Endothelial cell (in vitro differentiated cells): ENCODE measurements around the gene CFC1B. TPM values are rescaled to one million over a fixed set of nuclear protein-coding genes. Genes with fewer than 3 reads are reported as not detected.
"Not testable (repeated sequence)": the region's sequence is repeated elsewhere in the genome, so short reads cannot be mapped to it uniquely, and the experiment has no call there.

Experiments used
- DNase-seq: peaks from one replicate; pipeline ENCODE4 v3.0.0; 2021; ENCODE audit warnings: low spot score
- H3K27ac Mint-ChIP-seq: one replicate; pipeline ENCODE4 v1.8.0; 2021; ENCODE audit warnings: mixed read lengths, inconsistent platforms; ENCODE audit not compliant: unreplicated experiment
- H3K27me3 Mint-ChIP-seq: one replicate; pipeline ENCODE4 v1.8.0; 2021; ENCODE audit warnings: mild to moderate bottlenecking, moderate library complexity, mixed read lengths, inconsistent platforms; ENCODE audit not compliant: unreplicated experiment
- H3K36me3 Mint-ChIP-seq: one replicate; pipeline ENCODE4 v1.8.0; 2021; ENCODE audit warnings: mild to moderate bottlenecking, low read depth, mixed read lengths, inconsistent platforms; ENCODE audit not compliant: unreplicated experiment
- H3K4me1 Mint-ChIP-seq: one replicate; pipeline ENCODE4 v1.8.0; 2021; ENCODE audit warnings: mild to moderate bottlenecking, mixed read lengths, inconsistent platforms; ENCODE audit not compliant: unreplicated experiment
- H3K4me3 Mint-ChIP-seq: one replicate; pipeline ENCODE4 v1.8.0; 2021; ENCODE audit warnings: mild to moderate bottlenecking, mixed read lengths, inconsistent platforms; ENCODE audit not compliant: unreplicated experiment
- H3K9me3 Mint-ChIP-seq: one replicate; pipeline ENCODE4 v1.8.0; 2021; ENCODE audit warnings: mixed read lengths, inconsistent platforms; ENCODE audit not compliant: unreplicated experiment
- long read RNA-seq: library from polyadenylated mRNA; unstranded; transcript quantifications from one replicate; pipeline ENCODE4 v2.0.0, GENCODE V29; 2020; ENCODE audit not compliant: unreplicated experiment
- total RNA-seq: library from RNA; stranded (reverse); fragmentation: NEBNext Ultra II Directional; extraction: Animal tissue kit (Norgen Biotek cat#: 25700); gene quantifications from one replicate; pipeline ENCODE4 v1.2.1, GENCODE V29; 2021; ENCODE audit not compliant: unreplicated experiment

CFC1B gene
- not detected for total RNA-seq
- long read RNA-seq, result 0 reads

- H3K9me3 Mint-ChIP-seq, H3K4me1 Mint-ChIP-seq, H3K27ac Mint-ChIP-seq, H3K27me3 Mint-ChIP-seq, DNase-seq, H3K4me3 Mint-ChIP-seq, H3K36me3 Mint-ChIP-seq: not testable (repeated sequence)
Observed at GRCh38 chr2:130520992-130521391, at the start of gene CFC1B. TSS of gene CFC1B (plus strand) at chr2:130521222. CDS start at chr2:130521485, 263 bp downstream.

- not testable (repeated sequence) for H3K36me3 Mint-ChIP-seq, DNase-seq, H3K9me3 Mint-ChIP-seq, H3K27me3 Mint-ChIP-seq, H3K4me1 Mint-ChIP-seq, H3K27ac Mint-ChIP-seq, H3K4me3 Mint-ChIP-seq
Observed at GRCh38 chr2:130491073-130491472, 29.9 kb upstream of the CFC1B start.

DNA sequence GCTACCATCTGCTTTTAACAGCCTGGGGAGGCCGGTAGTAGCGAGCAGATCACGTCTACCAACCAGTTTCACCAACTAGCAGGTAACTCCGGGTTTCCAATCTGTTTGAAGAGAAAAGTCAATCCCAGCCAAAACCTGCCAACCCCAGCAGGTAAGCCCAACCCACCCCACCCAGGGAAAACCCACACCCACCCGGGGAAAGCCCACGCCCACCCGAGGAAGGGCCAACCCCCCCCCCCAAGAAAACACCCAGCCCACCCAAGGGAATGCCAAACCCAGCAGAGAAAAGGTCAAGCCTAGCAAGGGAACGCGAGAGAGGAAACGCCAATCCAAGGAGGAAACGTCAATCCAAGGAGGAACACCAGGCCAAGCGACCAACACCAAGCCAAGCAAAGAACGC, 11.8 kb upstream of the CFC1B start, which contains the start of gene POTEI:
Gene POTEI, minus strand, starts transcription at position 101 of the 400 bp plus-strand sequence. Its CDS starts 93 bp downstream, at position 8.
- not testable (repeated sequence) for DNase-seq, H3K27me3 Mint-ChIP-seq, H3K4me3 Mint-ChIP-seq, H3K27ac Mint-ChIP-seq, H3K36me3 Mint-ChIP-seq, H3K9me3 Mint-ChIP-seq, H3K4me1 Mint-ChIP-seq

GRCh38 chr2:130510807-130511746, 9.9 kb upstream of the CFC1B start:
- H3K4me3 Mint-ChIP-seq, H3K9me3 Mint-ChIP-seq, DNase-seq, H3K27ac Mint-ChIP-seq, H3K36me3 Mint-ChIP-seq, H3K4me1 Mint-ChIP-seq, H3K27me3 Mint-ChIP-seq: not testable (repeated sequence)

DNA sequence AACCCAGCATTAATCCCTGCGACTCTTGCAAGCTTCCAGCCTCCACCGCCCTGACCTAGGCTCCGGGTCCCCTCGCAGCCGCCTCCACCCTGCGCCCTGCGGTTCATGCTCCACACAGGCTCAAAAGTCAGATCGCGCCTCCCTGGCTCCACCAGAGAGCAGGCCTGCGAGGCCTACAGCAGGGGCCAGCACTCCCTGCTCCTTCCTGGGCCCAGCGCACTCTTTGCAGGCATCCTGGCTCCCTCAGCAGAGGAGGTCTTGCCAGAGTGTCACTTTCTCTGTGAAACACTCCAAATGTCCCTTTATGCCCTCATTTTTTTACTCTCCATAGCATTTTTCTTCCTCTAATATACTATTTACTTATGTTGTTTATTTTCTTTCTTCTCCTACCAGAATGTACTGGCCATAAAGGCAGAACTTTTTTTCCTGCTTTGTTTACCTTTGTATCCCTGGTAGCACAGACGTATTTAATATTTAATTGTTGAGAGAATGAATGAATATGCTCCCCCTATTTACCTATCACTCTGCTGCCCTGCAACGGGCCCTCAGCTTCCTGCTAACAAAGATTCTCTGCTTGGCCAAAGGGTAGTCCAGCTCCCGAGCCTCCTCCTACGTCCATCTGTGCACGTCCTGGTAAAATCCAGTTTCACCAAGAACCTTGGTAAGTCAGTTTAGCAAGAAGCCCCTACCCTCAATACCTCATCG, 9.1 kb upstream of the CFC1B start:
- H3K4me3 Mint-ChIP-seq, H3K36me3 Mint-ChIP-seq, DNase-seq, H3K9me3 Mint-ChIP-seq, H3K27ac Mint-ChIP-seq, H3K4me1 Mint-ChIP-seq, H3K27me3 Mint-ChIP-seq: not testable (repeated sequence)

- not testable (repeated sequence) for H3K4me3 Mint-ChIP-seq, DNase-seq, H3K36me3 Mint-ChIP-seq, H3K27ac Mint-ChIP-seq, H3K9me3 Mint-ChIP-seq, H3K4me1 Mint-ChIP-seq, H3K27me3 Mint-ChIP-seq
Observed at GRCh38 chr2:130518516-130519106, 2.4 kb upstream of the CFC1B start.

DNA sequence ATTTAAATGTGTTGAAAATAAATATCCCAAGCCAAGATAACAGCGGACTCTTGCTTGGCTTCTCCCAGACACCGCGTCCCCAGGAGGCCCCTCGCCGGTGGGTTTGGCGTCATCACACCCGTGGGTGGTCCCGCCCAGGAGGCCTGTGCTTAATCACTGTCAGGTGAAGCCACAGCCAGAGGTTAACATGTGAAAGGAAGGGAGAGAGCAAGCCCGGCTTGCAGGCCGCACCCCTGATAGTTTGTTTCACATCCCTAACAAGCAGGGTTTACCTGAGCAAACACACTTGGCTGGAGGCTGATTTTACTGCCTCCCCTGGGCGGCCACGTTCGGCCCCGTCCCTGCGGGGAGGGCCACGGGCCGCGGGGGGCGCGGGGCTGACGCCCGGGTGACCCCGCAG, 1.4 kb downstream of the CFC1B start:
- H3K36me3 Mint-ChIP-seq, H3K27ac Mint-ChIP-seq, H3K27me3 Mint-ChIP-seq, H3K4me3 Mint-ChIP-seq, DNase-seq, H3K4me1 Mint-ChIP-seq, H3K9me3 Mint-ChIP-seq: not testable (repeated sequence)

DNA sequence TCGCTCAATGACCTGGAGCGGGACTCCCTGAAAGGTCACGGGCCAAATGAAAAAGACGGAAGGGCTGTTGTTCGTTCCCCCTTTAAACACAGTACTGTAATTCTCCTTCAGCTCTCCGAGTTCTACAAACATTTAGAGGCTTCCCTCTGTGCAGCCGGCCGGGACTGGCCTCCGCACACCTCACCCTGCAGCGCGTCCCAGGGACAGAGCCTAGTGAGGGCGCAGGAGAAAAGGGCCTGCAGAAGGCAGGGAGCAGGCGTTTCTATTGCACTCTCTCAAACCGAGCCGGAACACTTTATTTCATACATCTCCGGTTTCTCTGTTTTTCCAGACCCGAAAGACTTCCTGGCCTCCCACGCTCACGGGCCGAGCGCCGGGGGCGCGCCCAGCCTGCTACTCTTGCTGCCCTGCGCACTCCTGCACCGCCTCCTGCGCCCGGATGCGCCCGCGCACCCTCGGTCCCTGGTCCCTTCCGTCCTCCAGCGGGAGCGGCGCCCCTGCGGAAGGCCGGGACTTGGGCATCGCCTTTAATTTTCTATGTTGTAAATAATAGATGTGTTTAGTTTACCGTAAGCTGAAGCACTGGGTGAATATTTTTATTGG, 6.4 kb downstream of the CFC1B start:
- H3K9me3 Mint-ChIP-seq, DNase-seq, H3K27me3 Mint-ChIP-seq, H3K36me3 Mint-ChIP-seq, H3K4me1 Mint-ChIP-seq, H3K27ac Mint-ChIP-seq, H3K4me3 Mint-ChIP-seq: not testable (repeated sequence)

GRCh38 chr2:130529545-130529944, 8.5 kb downstream of the CFC1B start:
- not testable (repeated sequence) for H3K9me3 Mint-ChIP-seq, H3K4me1 Mint-ChIP-seq, H3K4me3 Mint-ChIP-seq, H3K27ac Mint-ChIP-seq, H3K36me3 Mint-ChIP-seq, DNase-seq, H3K27me3 Mint-ChIP-seq

DNA sequence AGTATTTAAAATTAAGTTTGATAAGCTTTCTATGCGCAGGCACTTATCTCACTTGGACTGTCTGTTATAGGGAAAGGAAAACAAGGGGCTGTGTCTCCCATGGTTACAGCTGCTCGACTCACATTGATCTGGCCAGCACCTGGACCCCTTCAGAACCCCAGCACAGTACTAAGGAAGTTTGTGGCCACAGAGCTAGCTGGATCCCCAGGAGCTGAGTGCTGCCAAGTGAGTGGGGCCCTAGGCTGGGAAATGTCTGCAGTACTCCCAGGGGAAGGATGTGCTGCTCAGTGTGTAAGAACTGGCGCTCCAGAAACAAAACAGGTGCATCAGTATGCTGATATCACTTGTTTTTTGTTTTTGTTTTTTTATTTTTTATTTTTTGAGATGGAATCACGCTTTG, 9.2 kb downstream of the CFC1B start:
- not testable (repeated sequence) for H3K27me3 Mint-ChIP-seq, H3K9me3 Mint-ChIP-seq, H3K4me3 Mint-ChIP-seq, H3K4me1 Mint-ChIP-seq, H3K27ac Mint-ChIP-seq, H3K36me3 Mint-ChIP-seq, DNase-seq

DNA sequence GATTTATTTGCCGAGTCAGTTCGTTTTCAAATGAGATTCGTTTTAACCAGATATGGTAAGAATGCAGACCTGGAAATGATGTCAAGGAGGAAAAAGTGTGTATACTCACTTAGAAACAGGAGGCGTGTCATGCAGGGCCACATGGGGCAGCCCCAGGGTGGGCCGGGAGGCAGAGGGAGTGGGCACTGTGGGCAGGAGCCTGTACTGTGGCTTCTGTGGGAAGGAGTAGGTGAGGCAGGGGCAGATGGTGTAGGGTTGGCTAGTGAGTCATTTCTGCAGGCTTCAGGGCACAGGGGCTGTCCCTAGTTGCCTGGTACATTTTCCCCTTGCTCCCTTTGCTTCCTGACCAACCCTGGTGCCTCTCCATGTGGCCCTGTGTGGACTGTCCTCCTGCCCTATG, 10.2 kb downstream of the CFC1B start:
- not testable (repeated sequence) for H3K4me1 Mint-ChIP-seq, DNase-seq, H3K27me3 Mint-ChIP-seq, H3K36me3 Mint-ChIP-seq, H3K27ac Mint-ChIP-seq, H3K4me3 Mint-ChIP-seq, H3K9me3 Mint-ChIP-seq
